Forelimb muscle (tissue), 1 donor: ENCODE measurements around the gene ZNF784. TPM values are rescaled to one million over a fixed set of nuclear protein-coding genes. Genes with fewer than 3 reads are reported as not detected.

ENCODE experiments used
- DNase-seq: peaks from one replicate; pipeline ENCODE4 v3.0.0-alpha.2; 2013; ENCODE audit warnings: low read depth
- polyA plus RNA-seq: library from polyadenylated mRNA; unstranded; fragments of 120-200 nt; gene quantifications from one replicate; pipeline ENCODE4 v1.2.1, GENCODE V29; 2013; ENCODE audit not compliant: insufficient read length

The ZNF784 gene
- polyA plus RNA-seq, 1 donor = 10.0 TPM

- DNase-seq = no peak
Observed at GRCh38 chr19:55643003-55643886, 18.9 kb upstream of the ZNF784 start, which contains the start of gene ZNF581. TSS of gene ZNF581 (plus strand) at chr19:55643649. CDS start at chr19:55644572, 923 bp downstream.

DNA sequence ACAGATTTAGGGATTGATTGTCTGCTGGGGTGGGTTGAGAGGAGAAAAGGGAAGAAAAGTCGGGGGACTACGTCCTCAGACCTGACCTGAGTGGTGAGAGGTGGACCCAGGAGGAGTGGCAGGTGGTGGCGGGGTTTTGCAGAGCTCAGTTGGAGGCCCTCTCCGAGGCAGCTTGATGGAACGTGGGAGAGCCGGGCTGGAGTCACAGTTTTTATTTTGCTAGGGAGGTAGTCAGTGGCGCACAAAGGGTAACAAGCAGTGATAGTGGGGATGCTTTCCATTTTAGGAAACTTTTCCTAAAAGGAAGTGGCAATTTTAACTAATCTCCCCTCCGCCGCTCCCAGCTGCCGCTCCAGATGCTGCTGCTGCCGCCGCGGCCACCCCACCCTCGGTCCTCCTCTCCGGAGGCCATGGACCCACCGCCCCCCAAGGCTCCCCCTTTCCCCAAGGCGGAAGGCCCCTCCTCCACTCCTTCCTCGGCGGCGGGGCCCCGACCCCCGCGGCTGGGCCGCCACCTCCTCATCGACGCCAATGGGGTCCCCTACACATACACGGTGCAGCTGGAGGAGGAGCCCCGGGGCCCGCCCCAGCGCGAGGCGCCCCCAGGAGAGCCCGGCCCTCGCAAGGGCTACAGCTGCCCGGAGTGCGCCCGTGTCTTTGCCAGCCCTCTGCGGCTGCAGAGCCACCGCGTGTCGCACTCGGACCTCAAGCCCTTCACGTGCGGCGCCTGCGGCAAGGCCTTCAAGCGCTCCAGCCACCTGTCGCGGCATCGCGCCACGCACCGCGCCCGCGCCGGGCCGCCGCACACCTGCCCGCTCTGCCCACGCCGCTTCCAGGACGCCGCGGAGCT, 18.0 kb upstream of the ZNF784 start:
- DNase-seq = no peak

DNA sequence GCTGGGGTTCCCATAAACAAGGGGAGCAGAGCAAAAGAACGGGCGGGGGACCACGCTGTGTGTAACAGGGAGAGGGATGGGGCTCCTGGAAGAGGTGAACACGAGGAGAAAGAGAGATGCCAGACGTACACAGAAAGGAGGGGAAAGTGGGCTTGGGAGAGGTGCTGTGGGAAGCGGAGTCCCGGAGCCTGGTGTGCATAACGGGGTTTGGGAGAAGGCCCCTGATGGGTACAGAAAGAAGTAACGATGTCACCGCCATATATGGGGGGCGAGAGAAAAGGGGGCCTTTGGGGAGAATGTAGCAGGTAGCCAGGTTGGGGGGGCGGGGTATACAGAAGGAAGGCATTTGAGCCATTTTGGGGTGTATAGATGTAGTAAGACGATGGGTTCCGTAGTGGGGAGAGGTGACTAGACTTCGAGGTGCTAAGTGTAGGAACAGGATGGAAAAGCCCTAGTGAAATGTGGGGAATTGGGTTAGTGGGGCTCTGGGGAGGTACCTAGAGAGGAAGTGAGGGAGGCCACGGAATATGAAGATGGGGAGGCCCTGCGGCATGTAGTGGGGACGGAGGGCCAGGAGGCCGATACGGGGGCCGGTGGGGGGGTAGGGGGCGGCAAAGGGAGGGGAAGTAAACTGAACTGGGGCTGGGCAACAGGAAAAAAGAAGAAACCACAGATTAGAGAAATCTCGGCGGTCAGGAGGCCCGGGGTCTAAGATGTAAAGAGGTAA, 17.2 kb upstream of the ZNF784 start:
- no peak for DNase-seq

GRCh38 chr19:55640577-55641425, 16.4 kb upstream of the ZNF784 start, which contains the start of gene ZNF580:
TSS of gene ZNF580 (plus strand) at chr19:55641002. CDS start at chr19:55642509, 1,507 bp downstream.
- no peak for DNase-seq

DNA sequence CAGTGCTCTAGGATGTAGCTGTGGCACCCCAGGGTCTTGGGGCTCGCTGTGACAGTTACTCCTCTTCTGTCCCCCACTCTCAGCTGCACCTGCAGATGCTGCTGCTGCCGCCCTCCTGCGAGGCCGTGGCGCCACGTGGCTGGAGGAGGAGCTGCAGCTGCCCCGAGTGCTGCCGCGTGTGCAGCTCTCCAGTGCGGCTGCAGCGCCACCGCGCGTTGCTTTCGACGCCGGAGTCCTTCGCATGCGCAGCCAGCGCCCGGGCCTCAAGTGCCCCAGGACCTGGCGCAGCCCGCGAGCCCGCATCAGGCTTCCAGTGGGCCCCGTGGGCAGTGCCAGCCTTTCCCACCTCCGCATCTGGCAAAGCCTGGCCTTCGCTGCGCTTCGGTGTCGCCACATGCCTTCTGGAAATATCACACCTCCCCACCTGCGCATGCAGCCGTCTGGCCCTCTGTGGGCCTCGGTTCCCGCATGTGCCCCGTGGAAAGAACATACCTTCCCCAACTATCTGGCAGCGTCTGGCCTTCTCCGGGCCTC, 15.7 kb upstream of the ZNF784 start:
- no peak for DNase-seq

GRCh38 chr19:55638864-55639359, 14.5 kb upstream of the ZNF784 start:
- DNase-seq = no peak

- DNase-seq = no peak
Observed at GRCh38 chr19:55637534-55637933, 13.2 kb upstream of the ZNF784 start.

DNA sequence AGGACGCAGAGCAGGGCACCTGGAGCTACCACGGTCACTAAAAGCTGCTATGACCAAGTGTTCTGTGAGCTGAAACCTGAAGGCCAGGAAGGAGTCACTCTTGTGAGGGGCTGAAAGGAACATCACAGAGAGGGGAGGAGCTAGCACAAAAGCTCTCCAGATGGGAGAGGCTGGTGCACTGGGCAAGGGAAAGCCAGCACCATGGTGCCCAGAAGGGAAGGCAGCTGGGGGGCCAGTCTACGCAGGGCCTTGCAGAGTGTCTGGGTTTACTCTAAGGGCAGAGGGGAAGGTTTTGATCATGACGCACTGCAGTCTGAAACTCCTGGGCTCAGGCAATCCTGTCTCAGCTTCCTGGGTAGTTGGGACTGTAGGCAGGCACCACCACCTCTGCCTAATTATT, 12.4 kb upstream of the ZNF784 start:
- no peak for DNase-seq

- no peak for DNase-seq
Observed at GRCh38 chr19:55635856-55636440, 11.6 kb upstream of the ZNF784 start.

- DNase-seq = no peak
Observed at GRCh38 chr19:55635334-55635717, 11.0 kb upstream of the ZNF784 start.

DNA sequence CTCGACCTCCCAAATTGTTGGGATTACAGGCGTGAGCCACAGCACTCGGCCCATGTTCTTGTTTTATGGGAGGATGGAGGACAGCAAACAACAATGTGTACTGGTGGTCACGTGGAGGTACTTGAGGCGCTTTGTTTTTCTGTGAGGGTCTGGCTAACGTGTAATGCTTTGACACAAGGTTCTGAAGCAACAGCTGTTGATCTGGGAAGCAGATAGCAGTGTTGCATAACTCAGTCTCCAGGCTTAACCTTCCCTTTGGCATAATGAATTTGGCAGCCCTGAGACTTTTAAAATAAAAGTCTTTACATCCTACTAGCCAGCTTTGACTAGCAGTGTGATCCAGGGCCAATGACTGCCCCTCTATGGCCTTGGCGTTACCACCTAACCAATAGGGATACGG, 9.5 kb upstream of the ZNF784 start:
- DNase-seq = no peak

DNA sequence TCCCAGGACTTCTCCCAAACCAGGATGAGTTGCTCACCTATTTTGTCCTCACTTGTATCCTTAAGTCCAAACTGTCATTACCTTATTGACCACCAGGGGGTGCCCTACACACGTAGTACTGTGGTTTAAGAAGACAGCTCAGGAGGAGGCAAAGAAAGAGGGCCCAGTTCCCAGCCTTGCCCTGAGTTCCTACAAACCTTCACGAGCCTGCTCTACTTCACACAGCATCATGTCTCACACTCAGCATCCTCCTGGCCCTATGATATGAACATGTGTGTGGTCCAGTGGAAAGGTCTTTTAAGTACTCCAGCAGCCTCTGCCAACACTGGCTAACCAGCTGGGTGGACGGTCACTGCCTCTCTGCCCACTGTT, 8.1 kb upstream of the ZNF784 start:
- peak; percentile 81 for DNase-seq

DNA sequence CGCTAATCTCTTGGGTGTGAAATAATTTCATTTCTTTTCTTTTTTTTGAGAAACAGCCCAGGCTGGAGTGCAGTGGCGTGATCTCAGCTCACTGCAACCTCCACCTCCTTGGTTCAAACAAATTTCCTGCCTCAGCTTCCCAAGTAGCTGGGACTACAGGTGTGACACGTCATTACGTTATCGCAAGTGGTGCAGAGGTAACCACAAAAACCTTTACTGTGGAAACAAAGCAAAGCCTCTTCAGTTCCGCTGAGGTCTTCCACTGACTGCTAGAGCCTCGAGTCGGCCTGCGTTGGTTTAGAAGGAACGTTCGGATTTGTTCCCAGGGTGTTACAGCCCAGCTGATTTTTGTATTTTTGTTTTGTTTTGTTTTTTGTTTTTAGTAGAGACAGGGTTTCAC, 2.0 kb upstream of the ZNF784 start:
- no peak for DNase-seq

DNA sequence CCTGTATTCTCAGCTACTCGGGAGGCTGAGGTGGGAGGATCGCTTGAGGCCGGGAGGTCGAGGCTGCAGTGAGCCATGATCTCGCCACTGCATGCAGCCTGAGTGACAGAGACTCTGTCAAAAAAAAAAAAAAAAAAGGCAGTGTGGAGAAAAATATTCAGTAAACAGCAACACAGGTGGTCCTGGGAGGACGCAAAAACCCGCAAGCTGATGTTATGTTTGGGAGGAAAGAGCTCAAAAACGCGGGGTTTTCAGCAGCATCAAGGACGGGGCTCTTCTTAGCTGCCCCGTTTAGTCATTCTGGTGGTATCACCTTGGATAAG, 599 bp upstream of the ZNF784 start:
- DNase-seq = no peak

DNA sequence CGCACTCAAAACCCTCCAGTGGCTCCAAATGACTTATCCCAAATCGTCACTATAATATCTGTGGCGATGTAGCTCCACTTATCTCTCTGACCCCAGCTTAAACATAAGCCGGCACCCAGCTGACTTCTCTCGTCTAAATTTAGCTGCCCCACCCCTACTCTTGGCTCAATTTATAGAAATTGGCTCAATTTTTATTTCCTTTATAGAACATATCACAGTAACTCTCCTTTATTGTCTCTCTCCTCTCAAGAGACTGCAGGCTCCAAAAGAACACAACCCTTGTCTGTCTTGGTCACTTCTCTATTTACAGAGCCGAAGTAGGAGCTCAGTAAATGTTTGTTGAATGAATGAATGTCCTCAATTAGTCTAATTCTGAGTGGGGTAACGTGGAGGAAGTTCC, 805 bp downstream of the ZNF784 start:
- DNase-seq = no peak

DNA sequence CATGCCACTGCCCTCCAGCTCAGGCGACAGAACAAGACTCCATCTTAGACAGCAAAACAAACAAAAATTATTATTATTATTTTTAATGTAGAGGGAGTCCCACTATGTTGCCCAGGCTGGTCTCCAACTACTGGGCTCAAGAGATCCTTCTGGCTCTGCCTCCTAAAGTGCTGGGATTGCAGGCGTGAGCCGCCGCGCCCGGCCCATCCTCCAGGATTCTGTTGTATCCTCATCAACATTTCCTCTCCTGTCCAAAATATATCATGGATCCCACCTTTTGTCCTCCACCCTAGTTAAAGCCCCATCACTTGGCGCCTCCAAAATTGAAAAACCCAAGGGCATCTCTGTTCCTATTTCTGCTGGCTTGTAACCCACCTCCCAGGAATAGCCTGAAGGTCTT, 1.2 kb downstream of the ZNF784 start:
- no peak for DNase-seq

GRCh38 chr19:55622242-55622969, 2.0 kb downstream of the ZNF784 start:
- no peak for DNase-seq

- DNase-seq = no peak
Observed at GRCh38 chr19:55621673-55622231, 2.6 kb downstream of the ZNF784 start.

GRCh38 chr19:55621205-55621672, 3.1 kb downstream of the ZNF784 start:
- DNase-seq = no peak
